Loucy (cell line): ENCODE data around the gene LSP1.

Source experiments
- H2AFZ ChIP-seq: fragments of 200-600 bp; sonication (generic); 2 replicates; pipeline ENCODE4 v1.6.0; 2016; ENCODE audit warnings: antibody characterized with exemption, mild to moderate bottlenecking, low read length, moderate library complexity
- H3F3A ChIP-seq: fragments of 200-600 bp; 2 replicates; pipeline ENCODE4 v1.6.0; 2016; ENCODE audit warnings: antibody characterized with exemption, low read depth, mild to moderate bottlenecking
- H3K27me3 ChIP-seq: fragments of 200-600 bp; sonication (generic); 2 replicates; pipeline ENCODE4 v1.6.1; 2014; ENCODE audit warnings: low read length, mild to moderate bottlenecking; ENCODE audit not compliant: insufficient read depth, poor library complexity, severe bottlenecking
- H3K36me3 ChIP-seq: fragments of 200-600 bp; sonication (generic); 2 replicates; pipeline ENCODE4 v1.6.1; 2016; ENCODE audit warnings: low read length; ENCODE audit not compliant: insufficient read depth
- H3K4me1 ChIP-seq: fragments of 200-600 bp; sonication (generic); 2 replicates; pipeline ENCODE4 v1.5.1; 2014; ENCODE audit warnings: low read length, mild to moderate bottlenecking; ENCODE audit not compliant: insufficient read depth, poor library complexity, severe bottlenecking
- H3K4me2 ChIP-seq: fragments of 200-600 bp; sonication (generic); 2 replicates; pipeline ENCODE4 v1.6.0; 2014; ENCODE audit warnings: antibody characterized with exemption, low read length, low read depth, mild to moderate bottlenecking; ENCODE audit not compliant: poor library complexity, severe bottlenecking
- H3K4me3 ChIP-seq: fragments of 200-600 bp; sonication (generic); 2 replicates; pipeline ENCODE4 v1.5.1; 2014; ENCODE audit warnings: low read length, mild to moderate bottlenecking, mixed read lengths; ENCODE audit not compliant: poor library complexity, severe bottlenecking
- H3K79me2 ChIP-seq: fragments of 200-600 bp; sonication (generic); 2 replicates; pipeline ENCODE4 v1.6.1; 2014; ENCODE audit warnings: low read length; ENCODE audit not compliant: insufficient read depth
- H3K9ac ChIP-seq: fragments of 200-600 bp; sonication (generic); 2 replicates; pipeline ENCODE4 v1.6.0; 2014; ENCODE audit warnings: mild to moderate bottlenecking, low read depth, low read length, moderate library complexity; ENCODE audit not compliant: poor library complexity, severe bottlenecking
- H3K9me2 ChIP-seq: fragments of 200-600 bp; sonication (generic); replicated peaks from 2 replicates; pipeline ENCODE4 v1.6.1; 2016; ENCODE audit warnings: low read depth, low read length, mixed read lengths
- H3K9me3 ChIP-seq: fragments of 200-600 bp; sonication (generic); 2 replicates; pipeline ENCODE4 v1.6.1; 2014; ENCODE audit warnings: mild to moderate bottlenecking, antibody characterized with exemption, low read length, low read depth; ENCODE audit not compliant: insufficient read depth
- H4K20me1 ChIP-seq: fragments of 200-600 bp; sonication (generic); 2 replicates; pipeline ENCODE4 v1.6.0; 2014; ENCODE audit warnings: antibody characterized with exemption, low read length, mild to moderate bottlenecking; ENCODE audit not compliant: insufficient read depth, poor library complexity, severe bottlenecking
- CTCF ChIP-seq: fragments of 200-600 bp; sonication (generic); conservative IDR thresholded peaks from 2 replicates; pipeline ENCODE4 v1.5.1; 2014; ENCODE audit warnings: mild to moderate bottlenecking, antibody characterized with exemption, low read length
- EZH2phosphoT487 ChIP-seq: fragments of 200-600 bp; IDR thresholded peaks from 2 replicates; pipeline ENCODE4 v1.6.1; 2018; ENCODE audit warnings: antibody characterized with exemption, mild to moderate bottlenecking, moderate library complexity, borderline replicate concordance

LSP1 gene

GRCh38 chr11:1847006-1847735 is 5.7 kb upstream of the LSP1 start:
- Histone ChIP-seq H3F3A (no peaks in the 10 kb centered on the region), H2AFZ (no peak overlapping the region), H4K20me1 (no peaks in the 10 kb centered on the region), H3K9ac (no peak overlapping the region), H3K36me3 (no peaks in the 10 kb centered on the region), H3K79me2 (no peaks in the 10 kb centered on the region), H3K4me1 (peaks cover 28% of the 10 kb centered on the region), H3K9me2 (no peaks in the 10 kb centered on the region), H3K4me2 (no peak overlapping the region), H3K4me3 (no peak overlapping the region), H3K9me3 (no peaks in the 10 kb centered on the region), H3K27me3 (peaks cover 6% of the 10 kb centered on the region)
- no peak for TF ChIP-seq CTCF
- no peak for TF ChIP-seq EZH2phosphoT487

DNA sequence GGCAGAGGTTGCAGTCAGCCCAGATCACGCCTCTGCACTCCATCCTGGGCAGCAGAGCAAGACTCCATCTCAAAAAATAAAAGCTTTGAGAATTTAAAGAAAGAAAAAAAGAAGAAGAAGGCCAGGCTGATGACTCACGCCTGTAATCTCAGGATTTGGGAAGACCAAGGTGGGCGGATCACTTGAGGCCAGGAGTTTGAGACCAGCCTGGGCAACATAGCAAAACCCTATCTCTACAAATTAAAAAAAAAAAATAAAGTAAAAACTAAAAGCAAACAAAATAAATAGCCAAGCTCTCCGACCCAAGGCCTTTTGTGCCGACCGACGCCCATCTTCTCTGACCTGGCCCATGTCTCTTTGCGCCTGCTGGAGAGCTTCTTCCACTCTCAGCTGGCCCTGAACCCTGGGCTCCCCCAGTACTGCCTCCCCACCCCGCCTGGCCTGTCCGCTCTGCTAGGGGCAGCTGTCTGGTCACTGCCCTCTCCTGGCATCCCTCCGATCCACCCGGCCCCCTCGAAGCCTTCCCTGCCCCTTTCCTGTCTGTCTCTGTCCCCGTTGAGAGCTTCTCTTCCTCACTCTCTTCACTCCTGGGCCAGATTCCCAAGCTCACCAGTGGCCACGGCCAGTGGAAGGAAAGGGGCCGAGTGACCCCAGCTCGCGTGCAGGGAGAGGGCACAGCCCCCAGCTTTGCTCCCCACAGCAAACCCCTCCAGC is 4.8 kb upstream of the LSP1 start:
- peaks cover 2% of the 10 kb centered on the region; the same call in 1 of the 2 replicates for H3K79me2 ChIP-seq
- H3K27me3 ChIP-seq: peaks cover 6% of the 10 kb centered on the region
- no peaks in the 10 kb centered on the region for H4K20me1 ChIP-seq
- no peak overlapping the region for H3K4me2 ChIP-seq
- H3K9ac ChIP-seq: no peak overlapping the region
- no peak overlapping the region for H3K4me3 ChIP-seq
- no peaks in the 10 kb centered on the region for H3K9me2 ChIP-seq
- no peaks in the 10 kb centered on the region for H3K36me3 ChIP-seq
- peaks cover 33% of the 10 kb centered on the region for H3K4me1 ChIP-seq
- TF ChIP-seq CTCF: no peak
- TF ChIP-seq EZH2phosphoT487: no peak
- no peaks in the 10 kb centered on the region for H3F3A ChIP-seq
- H3K9me3 ChIP-seq: no peaks in the 10 kb centered on the region
- H2AFZ ChIP-seq: no peak overlapping the region

DNA sequence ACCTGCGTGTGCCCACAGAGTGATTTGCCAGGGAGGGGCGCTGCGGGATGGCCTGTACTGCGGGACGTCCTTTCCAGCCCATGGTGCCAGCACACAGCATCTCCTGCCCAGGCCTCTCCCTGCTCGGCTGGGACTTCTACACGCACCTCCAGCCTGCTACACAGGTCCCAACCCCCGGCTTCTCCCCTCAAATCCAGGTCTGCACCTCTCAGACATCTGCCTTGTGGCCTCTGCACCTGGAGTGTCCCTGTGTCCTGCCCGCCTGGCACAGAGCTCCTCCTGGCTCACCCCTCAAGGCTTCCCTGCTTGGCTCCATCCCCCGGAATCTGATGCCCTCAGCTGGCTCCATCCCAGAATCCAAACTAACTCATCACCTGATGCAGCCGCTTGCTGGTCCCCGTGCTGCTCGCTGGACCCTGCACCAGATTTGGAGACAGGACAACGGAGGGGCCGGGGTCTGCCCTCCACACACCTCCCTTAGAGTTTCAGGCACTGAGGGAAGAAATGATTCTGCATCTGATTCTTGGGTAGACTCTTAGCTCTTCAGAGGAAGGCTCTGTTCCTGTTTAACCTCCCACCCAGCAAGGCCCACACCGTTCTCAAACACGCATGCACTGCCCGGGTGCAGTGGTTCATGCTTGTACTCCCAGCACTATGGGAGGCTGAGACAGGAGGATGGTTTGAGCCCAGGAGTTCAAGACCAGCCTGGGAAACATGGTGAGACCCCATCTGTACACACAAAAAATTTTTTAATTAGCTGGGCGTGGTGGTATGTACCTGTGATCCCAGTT is 4.0 kb upstream of the LSP1 start:
- H3K4me3 ChIP-seq: no peak overlapping the region
- H3K9me3 ChIP-seq: no peaks in the 10 kb centered on the region
- H3K79me2 ChIP-seq: peaks cover 10% of the 10 kb centered on the region; the same call in 1 of the 2 replicates
- H3F3A ChIP-seq: no peaks in the 10 kb centered on the region
- no peak overlapping the region for H3K9ac ChIP-seq
- H3K4me2 ChIP-seq: no peak overlapping the region
- H3K36me3 ChIP-seq: no peaks in the 10 kb centered on the region
- peaks cover 30% of the 10 kb centered on the region for H3K4me1 ChIP-seq
- no peaks in the 10 kb centered on the region for H4K20me1 ChIP-seq
- peaks cover 6% of the 10 kb centered on the region for H3K27me3 ChIP-seq
- H2AFZ ChIP-seq: no peak overlapping the region
- H3K9me2 ChIP-seq: no peaks in the 10 kb centered on the region
- TF ChIP-seq EZH2phosphoT487: no peak
- no peak for TF ChIP-seq CTCF
